ENCODE data around the gene TMTC2.

The TMTC2 gene

DNA sequence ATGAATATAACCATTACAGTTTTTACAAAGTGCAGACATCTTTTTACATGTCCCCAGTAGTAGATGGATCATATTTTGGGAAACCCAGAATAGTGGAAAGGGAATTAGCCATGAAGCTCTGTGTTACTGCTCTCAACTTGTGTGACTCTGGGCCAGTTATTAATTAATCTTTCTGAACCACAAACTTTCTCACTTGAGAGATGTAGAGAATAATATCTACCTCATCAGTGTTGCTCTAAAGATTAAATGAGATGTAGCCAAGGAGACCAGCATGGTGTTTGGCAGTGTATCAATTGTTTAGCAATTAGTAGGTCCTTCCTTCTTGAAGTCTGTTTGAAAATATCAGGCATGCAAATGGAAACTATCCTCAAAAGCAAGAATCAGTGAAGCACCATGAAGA lies 169.2 kb downstream of the TMTC2 start:
- no peak for DNase-seq (ENCODE audit: low spot score)
- CTCF ChIA-PET, result no interaction called here
- no peak overlapping the region for H3K27ac ChIP-seq
- TF ChIP-seq, protein P1, sequence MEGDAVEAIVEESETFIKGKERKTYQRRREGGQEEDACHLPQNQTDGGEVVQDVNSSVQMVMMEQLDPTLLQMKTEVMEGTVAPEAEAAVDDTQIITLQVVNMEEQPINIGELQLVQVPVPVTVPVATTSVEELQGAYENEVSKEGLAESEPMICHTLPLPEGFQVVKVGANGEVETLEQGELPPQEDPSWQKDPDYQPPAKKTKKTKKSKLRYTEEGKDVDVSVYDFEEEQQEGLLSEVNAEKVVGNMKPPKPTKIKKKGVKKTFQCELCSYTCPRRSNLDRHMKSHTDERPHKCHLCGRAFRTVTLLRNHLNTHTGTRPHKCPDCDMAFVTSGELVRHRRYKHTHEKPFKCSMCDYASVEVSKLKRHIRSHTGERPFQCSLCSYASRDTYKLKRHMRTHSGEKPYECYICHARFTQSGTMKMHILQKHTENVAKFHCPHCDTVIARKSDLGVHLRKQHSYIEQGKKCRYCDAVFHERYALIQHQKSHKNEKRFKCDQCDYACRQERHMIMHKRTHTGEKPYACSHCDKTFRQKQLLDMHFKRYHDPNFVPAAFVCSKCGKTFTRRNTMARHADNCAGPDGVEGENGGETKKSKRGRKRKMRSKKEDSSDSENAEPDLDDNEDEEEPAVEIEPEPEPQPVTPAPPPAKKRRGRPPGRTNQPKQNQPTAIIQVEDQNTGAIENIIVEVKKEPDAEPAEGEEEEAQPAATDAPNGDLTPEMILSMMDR (conservative IDR thresholded peaks at IDR 0.05; ENCODE audit: low read depth), result no peak
- POLR2A ChIA-PET (ENCODE audit: low non-redundant PET), result no interaction called here

DNA sequence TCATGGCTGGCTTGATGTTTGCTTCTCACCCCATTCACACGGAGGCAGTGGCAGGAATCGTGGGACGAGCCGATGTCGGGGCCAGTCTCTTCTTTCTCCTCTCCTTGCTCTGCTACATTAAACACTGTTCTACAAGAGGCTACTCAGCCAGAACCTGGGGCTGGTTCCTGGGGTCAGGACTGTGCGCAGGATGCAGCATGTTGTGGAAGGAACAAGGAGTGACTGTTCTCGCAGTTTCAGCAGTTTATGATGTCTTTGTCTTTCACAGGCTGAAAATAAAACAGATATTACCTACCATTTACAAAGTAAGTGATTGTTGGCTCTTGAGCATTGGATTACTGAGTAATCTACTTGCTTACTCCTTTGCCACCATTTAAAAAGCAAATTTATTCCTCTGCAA lies 170.6 kb downstream of the TMTC2 start:
- ChIA-PET CTCF (no interaction called here), POLR2A (ENCODE audit: low non-redundant PET) (no interaction called here)
- DNase-seq (ENCODE audit: low spot score), result no peak
- TF ChIP-seq, protein P1 (conservative IDR thresholded peaks at IDR 0.05; ENCODE audit: low read depth), result no peak
- no peak overlapping the region for H3K27ac ChIP-seq

DNA sequence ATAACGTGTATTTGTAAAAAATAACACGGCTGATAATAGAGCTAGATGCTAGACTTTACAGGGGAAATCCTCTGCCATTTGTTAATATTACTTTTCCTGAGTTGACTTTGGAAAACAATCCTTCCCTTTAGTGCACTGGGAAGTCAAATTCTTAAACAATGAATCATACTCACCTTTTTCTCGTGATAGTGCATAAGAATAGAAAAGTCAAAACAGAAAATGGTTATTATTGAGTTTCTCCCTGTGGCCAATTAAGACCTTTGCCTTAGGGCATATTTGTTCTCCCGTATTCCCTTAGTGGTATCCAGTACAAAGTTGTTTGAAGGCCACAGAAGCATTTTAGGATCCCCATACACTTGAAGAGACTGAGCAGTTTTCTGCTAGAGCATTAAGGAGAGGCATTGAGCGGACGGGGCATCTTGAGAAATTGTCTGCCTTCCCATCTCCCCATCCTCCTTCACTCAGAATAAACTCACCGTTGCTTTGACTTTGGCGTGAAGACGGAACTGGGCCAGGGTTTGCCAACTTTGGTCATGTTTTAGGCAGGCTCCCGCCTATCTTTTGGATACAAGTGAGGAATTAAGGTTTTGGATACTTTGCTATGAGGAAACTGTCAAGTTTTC lies 171.3 kb downstream of the TMTC2 start:
- TF ChIP-seq, protein P1 (conservative IDR thresholded peaks at IDR 0.05; ENCODE audit: low read depth), result no peak
- H3K27ac ChIP-seq, result no peak overlapping the region
- DNase-seq (ENCODE audit: low spot score), result peak; percentile 2
- POLR2A ChIA-PET (ENCODE audit: low non-redundant PET), result no interaction called here
- CTCF ChIA-PET, result no interaction called here

DNA sequence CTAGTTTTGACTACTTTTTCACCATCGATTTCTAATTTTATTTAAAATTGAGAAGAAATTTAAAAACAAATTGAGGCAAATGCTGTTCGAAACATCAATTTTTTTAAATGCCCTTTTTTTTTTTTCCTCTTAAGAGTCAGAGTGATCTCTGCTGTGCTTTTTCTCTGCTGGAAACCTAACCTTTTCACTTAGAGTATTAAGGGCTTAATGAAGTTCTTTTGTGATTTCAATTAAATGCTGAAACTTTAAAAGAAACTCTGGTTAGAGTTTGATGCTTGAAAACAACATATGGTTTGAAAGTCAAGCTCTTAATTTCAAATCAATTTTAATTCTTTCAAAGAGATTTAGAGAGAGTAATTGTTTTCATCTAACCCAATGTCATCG lies 171.8 kb downstream of the TMTC2 start:
- ChIA-PET POLR2A (ENCODE audit: low non-redundant PET) (no interaction called here), CTCF (no interaction called here)
- no peak for DNase-seq (ENCODE audit: low spot score)
- TF ChIP-seq, protein P1 (conservative IDR thresholded peaks at IDR 0.05; ENCODE audit: low read depth), result no peak
- H3K27ac ChIP-seq, result no peak overlapping the region

GRCh38 chr12:82862069-82862841 lies 175.5 kb downstream of the TMTC2 start:
- ChIA-PET POLR2A (ENCODE audit: low non-redundant PET) (no interaction called here), CTCF (no interaction called here)
- DNase-seq (ENCODE audit: low spot score), result no peak
- TF ChIP-seq, protein P1 (conservative IDR thresholded peaks at IDR 0.05; ENCODE audit: low read depth), result no peak
- no peak overlapping the region for H3K27ac ChIP-seq

GRCh38 chr12:82862876-82863649 lies 176.4 kb downstream of the TMTC2 start:
- TF ChIP-seq, protein P1 (conservative IDR thresholded peaks at IDR 0.05; ENCODE audit: low read depth), result no peak
- POLR2A ChIA-PET (ENCODE audit: low non-redundant PET), result no interaction called here
- CTCF ChIA-PET, result interaction anchor here (0.6 kb wide), 1 partner anchor 115 kb away, joined by 9 read pairs; no protein-coding TSS in a partner anchor
- no peak overlapping the region for H3K27ac ChIP-seq
- no peak for DNase-seq (ENCODE audit: low spot score)

Measured in RWPE1 (cell line).